MM.1S (cell line): ENCODE results near the gene SLFN14.

Experiments used
- DNase-seq: peaks from one replicate; pipeline ENCODE4 v3.0.0-alpha.2; 2015
- H2AFZ ChIP-seq: fragments of 300-600 bp; sonication (generic); 2 replicates; pipeline ENCODE4 v1.6.0; 2016; ENCODE audit warnings: antibody characterized with exemption, low read length
- H3F3A ChIP-seq: fragments of 300-600 bp; sonication (generic); 2 replicates; pipeline ENCODE4 v1.6.1; 2016; ENCODE audit warnings: mild to moderate bottlenecking, antibody characterized with exemption, low read length, moderate library complexity, mixed read lengths; ENCODE audit not compliant: insufficient read depth
- H3K27ac ChIP-seq: fragments of 300-600 bp; sonication (generic); 2 replicates; pipeline ENCODE4 v1.5.1; 2016; ENCODE audit warnings: mild to moderate bottlenecking, low read length
- H3K27me3 ChIP-seq: fragments of 300-600 bp; sonication (generic); replicated peaks from 2 replicates; pipeline ENCODE4 v1.6.0; 2016; ENCODE audit warnings: low read length; ENCODE audit not compliant: insufficient read depth
- H3K36me3 ChIP-seq: fragments of 300-600 bp; sonication (generic); replicated peaks from 2 replicates; pipeline ENCODE4 v1.6.1; 2016; ENCODE audit warnings: mild to moderate bottlenecking, low read length, mixed read lengths; ENCODE audit not compliant: insufficient read depth
- H3K4me1 ChIP-seq: fragments of 300-600 bp; sonication (generic); 2 replicates; pipeline ENCODE4 v1.6.1; 2016; ENCODE audit warnings: low read length, mixed read lengths
- H3K4me2 ChIP-seq: fragments of 300-600 bp; sonication (generic); 2 replicates; pipeline ENCODE4 v1.6.0; 2016; ENCODE audit warnings: low read depth, low read length
- H3K4me3 ChIP-seq: fragments of 300-600 bp; sonication (generic); 2 replicates; pipeline ENCODE4 v1.5.1; 2016; ENCODE audit warnings: low read length, mixed read lengths
- H3K79me2 ChIP-seq: fragments of 300-600 bp; sonication (generic); 2 replicates; pipeline ENCODE4 v1.6.1; 2016; ENCODE audit warnings: mixed run types, low read length, mixed read lengths
- H3K9ac ChIP-seq: fragments of 300-600 bp; sonication (generic); 2 replicates; pipeline ENCODE4 v1.6.1; 2016; ENCODE audit warnings: low read length, mixed read lengths
- H3K9me2 ChIP-seq: fragments of 300-600 bp; sonication (generic); replicated peaks from 2 replicates; pipeline ENCODE4 v1.6.1; 2016; ENCODE audit warnings: mild to moderate bottlenecking, low read length, mixed read lengths; ENCODE audit not compliant: insufficient read depth
- H3K9me3 ChIP-seq: fragments of 300-600 bp; sonication (generic); replicated peaks from 2 replicates; pipeline ENCODE4 v1.6.1; 2016; ENCODE audit warnings: mild to moderate bottlenecking, low read length, mixed read lengths; ENCODE audit not compliant: insufficient read depth
- H4K20me1 ChIP-seq: fragments of 300-600 bp; sonication (generic); 2 replicates; pipeline ENCODE4 v1.6.1; 2016; ENCODE audit warnings: mild to moderate bottlenecking, low read length, moderate library complexity, mixed read lengths; ENCODE audit not compliant: insufficient read depth
- EZH2 ChIP-seq: fragments of 300-600 bp; sonication (generic); optimal IDR thresholded peaks from 2 replicates; pipeline ENCODE3; 2017; ENCODE audit warnings: low read depth, mild to moderate bottlenecking, antibody characterized with exemption, low read length, mixed read lengths
- EZH2phosphoT487 ChIP-seq: fragments of 300-600 bp; sonication (generic); IDR thresholded peaks from 2 replicates; pipeline ENCODE4 v1.6.1; 2018; ENCODE audit warnings: antibody characterized with exemption, low read length
- TF ChIP-seq, protein P1 (sequence below): fragments of 300-600 bp; sonication (generic); IDR thresholded peaks from 2 replicates; pipeline ENCODE4 v1.5.1; 2016; ENCODE audit warnings: antibody characterized with exemption, low read length, mixed read lengths

Gene SLFN14

DNA sequence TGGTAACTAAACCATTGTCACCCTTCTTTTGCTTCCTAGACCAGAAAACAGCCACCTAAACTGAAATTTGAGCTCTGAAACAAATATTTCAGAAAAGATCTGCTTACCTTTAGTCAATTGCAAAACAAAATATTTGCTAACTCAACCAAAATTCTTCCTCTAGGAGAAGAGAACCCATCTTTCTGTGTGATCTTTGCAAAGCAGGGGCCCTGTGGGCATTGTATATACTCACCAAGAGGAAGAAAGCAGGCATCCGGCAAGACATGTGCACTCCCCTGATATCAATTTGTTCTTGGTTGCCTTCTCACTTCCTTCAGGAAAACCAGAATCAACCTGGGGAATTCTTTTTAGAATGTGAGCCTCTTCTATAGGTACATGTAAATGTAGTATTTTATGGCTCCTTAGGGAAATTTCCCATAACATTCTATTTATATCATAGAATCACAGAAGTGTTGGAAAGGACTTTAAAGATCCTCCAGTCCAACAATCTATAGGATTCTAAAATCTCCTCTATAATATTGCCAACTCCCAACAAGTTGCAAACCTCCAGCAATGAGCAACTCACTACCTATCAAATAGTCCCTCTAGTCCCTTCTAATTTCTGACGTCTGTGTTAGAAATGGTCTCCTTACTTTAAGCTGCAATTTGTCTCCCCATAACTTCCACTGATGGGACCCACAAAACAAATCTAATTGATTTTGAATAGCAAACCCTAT is 966 bp downstream of the SLFN14 start:
- no peaks in the 10 kb centered on the region for H3K9me2 ChIP-seq
- H3K4me1 ChIP-seq: no peaks in the 10 kb centered on the region
- H4K20me1 ChIP-seq: no peaks in the 10 kb centered on the region
- H3K36me3 ChIP-seq: no peaks in the 10 kb centered on the region
- no peaks in the 10 kb centered on the region for H3K27me3 ChIP-seq
- no peak overlapping the region for H3K9ac ChIP-seq
- H2AFZ ChIP-seq: no peak overlapping the region
- no peak overlapping the region for H3K4me3 ChIP-seq
- no peak overlapping the region for H3K4me2 ChIP-seq
- DNase-seq: no peak
- H3F3A ChIP-seq: no peaks in the 10 kb centered on the region
- no peaks in the 10 kb centered on the region for H3K79me2 ChIP-seq
- no peaks in the 10 kb centered on the region for H3K9me3 ChIP-seq
- no peak overlapping the region for H3K27ac ChIP-seq
- TF ChIP-seq EZH2 (no peak), EZH2phosphoT487 (no peak)
- TF ChIP-seq, protein P1, sequence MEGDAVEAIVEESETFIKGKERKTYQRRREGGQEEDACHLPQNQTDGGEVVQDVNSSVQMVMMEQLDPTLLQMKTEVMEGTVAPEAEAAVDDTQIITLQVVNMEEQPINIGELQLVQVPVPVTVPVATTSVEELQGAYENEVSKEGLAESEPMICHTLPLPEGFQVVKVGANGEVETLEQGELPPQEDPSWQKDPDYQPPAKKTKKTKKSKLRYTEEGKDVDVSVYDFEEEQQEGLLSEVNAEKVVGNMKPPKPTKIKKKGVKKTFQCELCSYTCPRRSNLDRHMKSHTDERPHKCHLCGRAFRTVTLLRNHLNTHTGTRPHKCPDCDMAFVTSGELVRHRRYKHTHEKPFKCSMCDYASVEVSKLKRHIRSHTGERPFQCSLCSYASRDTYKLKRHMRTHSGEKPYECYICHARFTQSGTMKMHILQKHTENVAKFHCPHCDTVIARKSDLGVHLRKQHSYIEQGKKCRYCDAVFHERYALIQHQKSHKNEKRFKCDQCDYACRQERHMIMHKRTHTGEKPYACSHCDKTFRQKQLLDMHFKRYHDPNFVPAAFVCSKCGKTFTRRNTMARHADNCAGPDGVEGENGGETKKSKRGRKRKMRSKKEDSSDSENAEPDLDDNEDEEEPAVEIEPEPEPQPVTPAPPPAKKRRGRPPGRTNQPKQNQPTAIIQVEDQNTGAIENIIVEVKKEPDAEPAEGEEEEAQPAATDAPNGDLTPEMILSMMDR: no peak

DNA sequence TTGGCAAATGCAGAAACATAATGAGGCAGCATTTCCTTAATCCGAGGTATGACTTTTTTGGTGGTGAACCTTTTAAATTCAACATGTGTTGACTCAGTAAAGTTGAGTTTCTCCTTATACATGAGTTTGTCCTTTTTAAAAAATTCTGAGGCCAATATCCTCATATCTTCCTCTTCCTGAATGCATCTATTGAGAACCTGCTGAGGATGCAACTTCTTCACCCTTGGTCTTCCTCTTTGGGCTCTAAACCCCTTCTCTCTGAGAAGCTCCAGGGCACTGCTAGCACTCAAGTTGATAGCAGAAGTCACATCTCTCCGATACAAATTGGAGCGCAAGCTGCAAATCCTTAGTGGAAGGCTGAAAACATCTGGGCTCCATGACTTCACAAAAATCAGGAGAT is 3.3 kb downstream of the SLFN14 start:
- no peaks in the 10 kb centered on the region for H3K36me3 ChIP-seq
- H3K4me2 ChIP-seq: no peak overlapping the region
- H3K4me1 ChIP-seq: no peaks in the 10 kb centered on the region
- TF ChIP-seq, protein P1: no peak
- H3K9me2 ChIP-seq: no peaks in the 10 kb centered on the region
- H4K20me1 ChIP-seq: no peaks in the 10 kb centered on the region
- H3F3A ChIP-seq: no peaks in the 10 kb centered on the region
- no peak overlapping the region for H3K9ac ChIP-seq
- DNase-seq: no peak
- no peaks in the 10 kb centered on the region for H3K79me2 ChIP-seq
- no peak overlapping the region for H3K27ac ChIP-seq
- H2AFZ ChIP-seq: no peak overlapping the region
- no peak overlapping the region for H3K4me3 ChIP-seq
- H3K27me3 ChIP-seq: no peaks in the 10 kb centered on the region
- H3K9me3 ChIP-seq: no peaks in the 10 kb centered on the region

- Histone ChIP-seq H3K27me3 (no peaks in the 10 kb centered on the region), H4K20me1 (no peaks in the 10 kb centered on the region), H3K4me3 (no peak overlapping the region), H3K9ac (no peak overlapping the region), H3K9me3 (no peaks in the 10 kb centered on the region), H3K4me1 (no peaks in the 10 kb centered on the region), H3K36me3 (no peaks in the 10 kb centered on the region), H3K9me2 (no peaks in the 10 kb centered on the region), H3K27ac (no peak overlapping the region), H3K79me2 (no peaks in the 10 kb centered on the region), H3K4me2 (no peak overlapping the region), H2AFZ (no peak overlapping the region), H3F3A (no peaks in the 10 kb centered on the region)
- no peak for TF ChIP-seq EZH2
- TF ChIP-seq EZH2phosphoT487: no peak
- TF ChIP-seq, protein P1: peak; percentile 23
- no peak for DNase-seq
These were observed 4.9 kb downstream of the SLFN14 start for GRCh38 chr17:35555691-35556090.
